ENCODE results near the gene R3HDM4.

R3HDM4 gene

DNA sequence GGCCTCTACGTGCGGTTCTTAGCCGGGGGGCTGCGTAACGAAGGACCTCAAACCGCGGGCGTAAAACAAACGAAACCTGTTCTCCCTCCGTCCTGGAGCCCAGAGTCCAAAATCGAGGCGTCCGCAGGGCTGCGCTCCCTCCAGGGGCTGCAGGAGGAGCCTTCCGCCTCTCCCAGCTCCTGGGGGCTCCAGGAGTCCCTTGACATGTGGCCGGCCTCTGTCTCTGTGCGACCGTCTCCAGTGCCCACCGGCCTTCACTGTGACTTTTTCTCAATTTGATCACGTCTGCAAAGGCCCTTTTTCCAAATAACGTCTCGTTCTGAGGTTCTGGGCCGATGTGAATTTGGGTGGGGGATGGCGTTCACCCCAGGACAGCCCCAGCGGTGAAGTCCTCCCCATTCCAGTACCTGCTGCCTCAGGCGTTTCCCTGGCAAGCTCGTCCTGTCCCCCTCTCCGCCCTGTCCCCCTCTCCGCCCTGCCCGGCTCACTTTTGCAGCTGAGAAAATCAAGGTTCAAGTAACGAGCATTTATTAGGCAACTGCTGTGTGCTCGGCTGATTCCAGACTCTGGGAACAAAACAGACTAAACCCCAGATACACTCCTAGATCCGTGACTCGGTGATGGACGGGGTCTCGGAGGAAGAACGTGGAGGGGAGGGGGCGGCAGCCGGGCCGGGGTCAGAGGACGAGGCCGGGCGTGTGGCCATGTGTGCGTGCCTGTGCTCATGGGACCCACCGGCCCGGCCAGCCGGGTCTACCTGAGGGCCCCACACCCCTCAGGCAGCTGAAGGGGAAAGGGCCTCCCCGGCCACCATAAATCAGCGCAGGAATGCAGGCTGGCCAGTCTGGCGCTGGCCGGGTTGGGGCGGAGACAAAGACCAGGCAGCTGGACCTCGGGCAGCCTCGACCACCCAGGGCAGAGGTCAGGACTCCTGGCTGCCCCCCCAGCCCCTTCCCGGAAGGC lies 43.1 kb upstream of the R3HDM4 start:
- no peak for DNase-seq (ENCODE audit: low read depth)
- TF ChIP-seq CTCF (conservative IDR thresholded peaks at IDR 0.05; ENCODE audit: low read length) = no peak
- no peak overlapping the region for H3K4me3 ChIP-seq (ENCODE audit: low read length)

GRCh38 chr19:954672-955494 lies 41.9 kb upstream of the R3HDM4 start:
- DNase-seq (ENCODE audit: low read depth) = no peak
- H3K4me3 ChIP-seq (ENCODE audit: low read length) = no peak overlapping the region
- TF ChIP-seq CTCF (conservative IDR thresholded peaks at IDR 0.05; ENCODE audit: low read length) = no peak

DNA sequence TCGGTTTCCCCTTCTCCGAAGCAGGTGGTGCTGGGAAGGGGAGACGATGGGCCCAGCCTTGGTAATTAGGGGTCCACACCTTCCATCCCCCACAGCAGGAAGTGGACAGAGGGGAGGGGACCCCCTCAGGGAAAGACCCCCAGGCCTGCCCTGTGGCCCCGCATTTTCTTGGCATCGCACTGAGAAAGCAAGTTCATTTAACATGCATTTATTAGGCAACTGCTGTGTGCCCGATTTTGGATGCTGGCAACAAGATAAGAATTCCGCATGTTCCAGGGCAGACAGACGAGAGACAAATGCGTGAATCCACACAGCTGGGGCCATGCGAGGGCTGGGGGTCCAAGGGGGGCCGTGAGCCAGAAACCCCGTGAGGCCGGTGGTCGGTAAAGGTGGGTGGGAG lies 41.3 kb upstream of the R3HDM4 start:
- no peak for TF ChIP-seq CTCF (conservative IDR thresholded peaks at IDR 0.05; ENCODE audit: low read length)
- DNase-seq (ENCODE audit: low read depth) = no peak
- H3K4me3 ChIP-seq (ENCODE audit: low read length) = no peak overlapping the region

GRCh38 chr19:953445-954271 lies 40.6 kb upstream of the R3HDM4 start:
- no peak for TF ChIP-seq CTCF (conservative IDR thresholded peaks at IDR 0.05; ENCODE audit: low read length)
- DNase-seq (ENCODE audit: low read depth) = no peak
- no peak overlapping the region for H3K4me3 ChIP-seq (ENCODE audit: low read length)

DNA sequence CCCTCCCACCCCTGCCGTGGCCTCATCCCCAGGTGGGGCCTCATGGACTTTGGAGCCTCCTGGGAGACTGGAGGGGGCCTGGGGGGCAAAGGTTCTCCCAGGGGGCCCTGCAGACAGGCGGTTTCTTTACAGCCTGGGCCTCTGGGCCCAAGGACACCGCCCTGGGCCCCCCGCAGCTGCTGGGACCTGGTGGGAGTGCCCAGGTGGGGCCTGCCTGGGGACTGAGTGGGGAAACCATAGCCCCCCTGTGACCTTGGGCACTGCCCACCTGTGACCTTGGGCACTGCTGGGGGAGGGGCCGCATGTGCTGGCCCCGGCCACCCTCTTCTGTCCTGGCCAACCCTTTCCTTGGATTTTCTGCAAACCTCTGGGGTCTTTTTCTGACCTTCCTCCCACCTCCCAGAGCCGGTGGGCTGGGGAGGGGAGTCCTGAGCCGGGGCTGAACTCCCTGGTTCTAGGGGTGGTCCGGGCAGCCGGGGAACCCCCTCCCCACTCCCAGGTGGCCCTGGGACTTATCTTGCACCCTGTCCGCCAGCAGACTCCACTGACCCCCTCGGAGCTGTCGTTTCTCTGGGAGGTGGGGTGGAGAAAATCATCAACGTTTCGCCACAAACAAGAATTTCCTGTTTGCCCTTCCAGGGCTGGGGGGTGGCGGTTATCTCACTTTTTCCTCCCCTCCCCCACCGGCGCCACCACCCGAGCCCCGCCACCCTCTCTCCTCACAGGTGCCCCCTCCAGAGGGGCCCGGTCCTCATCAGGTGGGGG lies 39.8 kb upstream of the R3HDM4 start:
- no peak for TF ChIP-seq CTCF (conservative IDR thresholded peaks at IDR 0.05; ENCODE audit: low read length)
- no peak for DNase-seq (ENCODE audit: low read depth)
- H3K4me3 ChIP-seq (ENCODE audit: low read length) = no peak overlapping the region

GRCh38 chr19:952049-952679 lies 39.1 kb upstream of the R3HDM4 start:
- no peak for DNase-seq (ENCODE audit: low read depth)
- H3K4me3 ChIP-seq (ENCODE audit: low read length) = no peak overlapping the region
- TF ChIP-seq CTCF (conservative IDR thresholded peaks at IDR 0.05; ENCODE audit: low read length) = no peak
